Endodermal cell (in vitro differentiated cells): ENCODE data around the gene MAP6D1. TPM values are rescaled to one million over a fixed set of nuclear protein-coding genes. Genes with fewer than 3 reads are reported as not detected.

Experiments used
- DNase-seq: peaks from one replicate; pipeline ENCODE4 v3.0.0-alpha.2; 2017
- H3K27ac ChIP-seq: 2 replicates; pipeline ENCODE4 v1.5.1; 2013; ENCODE audit warnings: mild to moderate bottlenecking, low read depth, low read length, moderate library complexity
- H3K27me3 ChIP-seq: 2 replicates; pipeline ENCODE4 v1.6.1; 2013; ENCODE audit warnings: mild to moderate bottlenecking, low read length, moderate library complexity; ENCODE audit not compliant: insufficient read depth, control insufficient read depth, poor library complexity, severe bottlenecking
- H3K36me3 ChIP-seq: 2 replicates; pipeline ENCODE4 v1.7.0; 2013; ENCODE audit warnings: mild to moderate bottlenecking, low read length, moderate library complexity; ENCODE audit not compliant: control insufficient read depth, insufficient read depth
- H3K4me1 ChIP-seq: one replicate; pipeline ENCODE4 v1.7.0; 2013; ENCODE audit warnings: low read length; ENCODE audit not compliant: control insufficient read depth, insufficient read depth
- H3K4me3 ChIP-seq: 2 replicates; pipeline ENCODE4 v1.5.1; 2013; ENCODE audit warnings: mild to moderate bottlenecking, low read length, moderate library complexity
- H3K9ac ChIP-seq: 2 replicates; pipeline ENCODE4 v1.6.1; 2013; ENCODE audit warnings: mild to moderate bottlenecking, low read length, moderate library complexity; ENCODE audit not compliant: poor library complexity, severe bottlenecking; ENCODE audit errors: extremely low read depth
- H3K9me3 ChIP-seq: 2 replicates; pipeline ENCODE4 v1.6.1; 2013; ENCODE audit warnings: mild to moderate bottlenecking, low read length, moderate library complexity; ENCODE audit not compliant: control insufficient read depth
- H3K27ac Mint-ChIP-seq: 2 replicates; pipeline ENCODE4 v1.8.0; 2020; ENCODE audit warnings: mixed read lengths
- H3K27me3 Mint-ChIP-seq: 2 replicates; pipeline ENCODE4 v1.8.0; 2021; ENCODE audit warnings: mild to moderate bottlenecking, mixed read lengths; ENCODE audit not compliant: insufficient read depth
- H3K36me3 Mint-ChIP-seq: 2 replicates; pipeline ENCODE4 v1.8.0; 2020; ENCODE audit warnings: low read depth, mixed read lengths
- H3K4me1 Mint-ChIP-seq: 2 replicates; pipeline ENCODE4 v1.8.0; 2020; ENCODE audit warnings: mixed read lengths
- H3K4me3 Mint-ChIP-seq: 2 replicates; pipeline ENCODE4 v1.8.0; 2020; ENCODE audit warnings: mild to moderate bottlenecking, moderate library complexity, mixed read lengths
- H3K9me3 Mint-ChIP-seq: 2 replicates; pipeline ENCODE4 v1.8.0; 2020; ENCODE audit warnings: mild to moderate bottlenecking, mixed read lengths
- WGBS, 2 experiments: methylation state at CpG; one replicate each; pipeline versions ENCODE4 v1.1.5 to v1.1.7; 2013; ENCODE audit warnings: missing lambda C conversion rate in 2 of 2, mixed read lengths in 1 of 2; ENCODE audit not compliant: insufficient coverage in 1 of 2, insufficient read length in 1 of 2; 5-methylcytosine and 5-hydroxymethylcytosine counted together
- total RNA-seq, 2 donors: library from RNA; stranded (reverse); fragmentation: NEBNext Ultra II Directional in 1 of 2; extraction: Animal tissue kit (Norgen Biotek cat#: 25700) in 1 of 2; gene quantifications; 2 replicates in 1 of 2; 3 replicates in 1 of 2; pipeline ENCODE4 v1.2.1, GENCODE V29; 2021
- TF ChIP-seq, protein P1 (sequence below): fragments of 200-600 bp; sonication (generic); conservative IDR thresholded peaks from 2 replicates; pipeline ENCODE4 v1.5.0; 2021; ENCODE audit warnings: antibody characterized with exemption, mild to moderate bottlenecking

MAP6D1 gene
- total RNA-seq, 2 donors from 2014 or later = 4.0 to 4.8 TPM

DNA sequence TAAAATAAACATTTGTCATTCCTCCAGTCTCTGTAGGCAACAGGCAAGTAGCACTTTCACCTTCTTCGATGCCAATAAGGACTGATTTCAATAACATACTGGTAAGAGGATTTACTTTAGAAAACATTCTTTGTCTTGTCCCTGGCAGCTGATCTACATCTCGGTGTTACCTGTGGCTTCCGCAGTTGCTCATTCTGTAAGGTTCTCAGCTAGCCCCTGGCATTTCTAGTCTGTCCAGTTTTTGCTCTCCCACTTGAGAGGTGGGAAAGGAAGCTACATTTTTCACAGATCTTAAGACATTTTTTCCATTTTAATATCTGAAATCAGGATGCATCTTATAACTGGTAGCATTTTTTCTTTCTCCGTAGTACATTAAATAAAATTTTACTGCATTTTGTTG lies 19.7 kb upstream of the MAP6D1 start:
- Mint-ChIP-seq H3K27me3 (no peaks in the 10 kb centered on the region), H3K27ac (no peak overlapping the region), H3K4me3 (no peak overlapping the region), H3K9me3 (peaks cover 7% of the 10 kb centered on the region), H3K36me3 (peaks cover 75% of the 10 kb centered on the region), H3K4me1 (no peaks in the 10 kb centered on the region)
- peaks cover 89% of the 10 kb centered on the region for H3K36me3 ChIP-seq
- H3K27me3 ChIP-seq = no peaks in the 10 kb centered on the region
- TF ChIP-seq, protein P1, sequence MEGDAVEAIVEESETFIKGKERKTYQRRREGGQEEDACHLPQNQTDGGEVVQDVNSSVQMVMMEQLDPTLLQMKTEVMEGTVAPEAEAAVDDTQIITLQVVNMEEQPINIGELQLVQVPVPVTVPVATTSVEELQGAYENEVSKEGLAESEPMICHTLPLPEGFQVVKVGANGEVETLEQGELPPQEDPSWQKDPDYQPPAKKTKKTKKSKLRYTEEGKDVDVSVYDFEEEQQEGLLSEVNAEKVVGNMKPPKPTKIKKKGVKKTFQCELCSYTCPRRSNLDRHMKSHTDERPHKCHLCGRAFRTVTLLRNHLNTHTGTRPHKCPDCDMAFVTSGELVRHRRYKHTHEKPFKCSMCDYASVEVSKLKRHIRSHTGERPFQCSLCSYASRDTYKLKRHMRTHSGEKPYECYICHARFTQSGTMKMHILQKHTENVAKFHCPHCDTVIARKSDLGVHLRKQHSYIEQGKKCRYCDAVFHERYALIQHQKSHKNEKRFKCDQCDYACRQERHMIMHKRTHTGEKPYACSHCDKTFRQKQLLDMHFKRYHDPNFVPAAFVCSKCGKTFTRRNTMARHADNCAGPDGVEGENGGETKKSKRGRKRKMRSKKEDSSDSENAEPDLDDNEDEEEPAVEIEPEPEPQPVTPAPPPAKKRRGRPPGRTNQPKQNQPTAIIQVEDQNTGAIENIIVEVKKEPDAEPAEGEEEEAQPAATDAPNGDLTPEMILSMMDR = no peak
- no peak overlapping the region for H3K4me3 ChIP-seq
- no peak for DNase-seq
- peaks cover 15% of the 10 kb centered on the region for H3K9me3 ChIP-seq
- H3K4me1 ChIP-seq = no peaks in the 10 kb centered on the region
- no peak overlapping the region for H3K27ac ChIP-seq
- no peak overlapping the region for H3K9ac ChIP-seq
- 80 to 94% methylated on average over 1 to 4 of the region's 4 CpGs for WGBS, 2 experiments

DNA sequence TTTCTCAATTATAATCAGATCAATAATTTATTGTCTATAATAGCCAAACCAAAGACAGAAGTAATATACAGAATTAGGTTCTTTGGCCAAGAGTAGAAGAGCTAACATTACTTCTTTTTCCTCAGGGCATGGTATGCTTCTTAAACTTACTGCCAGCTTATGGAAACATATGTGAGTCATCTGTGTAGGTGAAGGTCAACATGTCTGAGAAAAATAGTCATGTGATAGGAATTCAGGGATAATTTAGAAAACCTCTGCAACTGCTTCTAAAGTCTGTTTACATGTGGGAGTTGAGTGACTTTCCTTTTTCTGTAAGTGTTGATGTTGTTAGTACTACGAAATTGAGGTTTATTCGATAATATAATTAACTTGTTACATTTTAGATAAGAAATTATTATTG lies 19.2 kb upstream of the MAP6D1 start:
- no peak for DNase-seq
- Histone ChIP-seq H3K27me3 (no peaks in the 10 kb centered on the region), H3K9ac (no peak overlapping the region), H3K9me3 (peaks cover 10% of the 10 kb centered on the region), H3K27ac (no peak overlapping the region), H3K36me3 (peaks cover 88% of the 10 kb centered on the region), H3K4me1 (no peaks in the 10 kb centered on the region), H3K4me3 (no peak overlapping the region)
- no peak overlapping the region for H3K4me3 Mint-ChIP-seq
- no peaks in the 10 kb centered on the region for H3K27me3 Mint-ChIP-seq
- peaks cover 7% of the 10 kb centered on the region for H3K9me3 Mint-ChIP-seq
- TF ChIP-seq, protein P1 = no peak
- H3K36me3 Mint-ChIP-seq = peaks cover 76% of the 10 kb centered on the region
- no CpG with 5 or more reads among the region's 2 CpGs for WGBS, 2 experiments
- H3K27ac Mint-ChIP-seq = no peak overlapping the region
- no peaks in the 10 kb centered on the region for H3K4me1 Mint-ChIP-seq

DNA sequence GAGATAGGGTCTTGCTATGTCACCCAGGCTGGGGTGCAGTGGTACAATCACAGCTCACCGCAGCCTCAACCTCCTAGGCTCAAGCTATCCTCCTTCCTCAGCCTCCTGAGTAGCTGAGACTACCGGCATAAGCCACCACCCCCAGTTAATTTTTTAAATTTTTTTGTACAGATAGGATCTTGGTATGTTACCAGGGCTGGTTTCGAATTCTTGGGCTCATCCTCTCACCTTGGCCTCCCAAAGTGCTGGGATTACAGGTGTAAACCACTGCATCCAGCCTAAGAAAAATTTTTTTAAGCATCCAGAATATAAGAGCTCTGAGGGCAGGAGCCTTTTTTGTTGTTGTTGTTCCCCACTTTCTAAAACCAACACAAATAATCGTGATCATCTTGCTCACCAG lies 14.4 kb upstream of the MAP6D1 start:
- peaks cover 61% of the 10 kb centered on the region for H3K36me3 Mint-ChIP-seq
- H3K4me1 Mint-ChIP-seq = no peaks in the 10 kb centered on the region
- TF ChIP-seq, protein P1 = no peak
- WGBS, 2 experiments = 92 to 100% methylated on average over 2 to 4 of the region's 4 CpGs
- Histone ChIP-seq H3K36me3 (peaks cover 67% of the 10 kb centered on the region), H3K4me3 (no peak overlapping the region), H3K27ac (no peak overlapping the region), H3K9ac (no peak overlapping the region), H3K9me3 (no peaks in the 10 kb centered on the region), H3K27me3 (no peaks in the 10 kb centered on the region), H3K4me1 (no peaks in the 10 kb centered on the region)
- no peak overlapping the region for H3K27ac Mint-ChIP-seq
- no peak overlapping the region for H3K4me3 Mint-ChIP-seq
- no peaks in the 10 kb centered on the region for H3K9me3 Mint-ChIP-seq
- H3K27me3 Mint-ChIP-seq = no peaks in the 10 kb centered on the region
- no peak for DNase-seq
